ENCODE data around the gene P4HB. TPM values are rescaled to one million over a fixed set of nuclear protein-coding genes. Genes with fewer than 3 reads are reported as not detected.
A peak's percentile ranks its signal among the peaks of the same experiment; 100 is the strongest.

P4HB gene
- total RNA-seq, 1 experiment from 2014 or later: 777 TPM

DNA sequence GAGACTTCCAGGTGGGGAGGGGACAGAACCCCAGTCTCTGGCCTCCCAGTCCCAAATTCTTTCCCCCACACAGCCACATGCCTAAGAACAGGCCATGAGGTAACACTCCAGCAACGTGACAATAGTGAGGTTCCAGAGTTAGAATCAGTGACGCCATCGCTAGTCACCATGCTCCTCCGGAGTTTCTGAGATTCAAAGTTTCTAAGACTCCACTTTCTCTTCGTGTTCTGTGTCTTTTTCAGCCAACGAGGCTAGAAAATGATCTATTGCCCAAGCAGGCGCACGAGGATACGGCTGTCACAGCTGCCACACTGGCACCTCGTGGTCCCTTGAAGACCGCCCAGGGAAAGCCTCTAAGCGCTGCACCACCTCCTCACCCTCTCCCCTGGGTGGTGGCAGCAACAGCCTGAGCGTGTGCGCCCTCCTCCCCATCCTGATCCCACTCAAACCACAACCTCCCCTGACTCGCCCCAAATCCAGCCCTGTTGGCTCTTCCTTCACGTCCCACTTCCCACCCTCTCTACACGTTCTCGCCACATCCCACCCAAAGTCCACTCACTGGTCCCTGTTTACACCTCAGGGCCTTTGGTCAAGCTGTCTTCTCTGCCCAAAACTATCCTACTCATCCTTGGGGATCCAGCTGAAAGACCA is 28.3 kb downstream of the P4HB start:
- Mint-ChIP-seq H3K4me1 (ENCODE audit: low read depth, unreplicated experiment) (peaks cover 18% of the 10 kb centered on the region), H3K4me3 (ENCODE audit: low read depth, unreplicated experiment) (peak overlapping the region; percentile 79), H3K27me3 (ENCODE audit: unreplicated experiment) (no peaks in the 10 kb centered on the region), H3K36me3 (ENCODE audit: insufficient read depth, unreplicated experiment) (peaks cover 43% of the 10 kb centered on the region), H3K27ac (ENCODE audit: unreplicated experiment) (peak overlapping the region; percentile 79), H3K9me3 (ENCODE audit: low read depth, unreplicated experiment) (no peaks in the 10 kb centered on the region)
- CTCF ChIA-PET: no interaction called here
- BruUV-seq (replicated peaks): TSS peak; percentile 65
- intact Hi-C loops (cut with micrococcal nuclease; ENCODE audit: unreplicated experiment): no loop called here
- DNase-seq: no peak
- TF ChIP-seq, protein P1, sequence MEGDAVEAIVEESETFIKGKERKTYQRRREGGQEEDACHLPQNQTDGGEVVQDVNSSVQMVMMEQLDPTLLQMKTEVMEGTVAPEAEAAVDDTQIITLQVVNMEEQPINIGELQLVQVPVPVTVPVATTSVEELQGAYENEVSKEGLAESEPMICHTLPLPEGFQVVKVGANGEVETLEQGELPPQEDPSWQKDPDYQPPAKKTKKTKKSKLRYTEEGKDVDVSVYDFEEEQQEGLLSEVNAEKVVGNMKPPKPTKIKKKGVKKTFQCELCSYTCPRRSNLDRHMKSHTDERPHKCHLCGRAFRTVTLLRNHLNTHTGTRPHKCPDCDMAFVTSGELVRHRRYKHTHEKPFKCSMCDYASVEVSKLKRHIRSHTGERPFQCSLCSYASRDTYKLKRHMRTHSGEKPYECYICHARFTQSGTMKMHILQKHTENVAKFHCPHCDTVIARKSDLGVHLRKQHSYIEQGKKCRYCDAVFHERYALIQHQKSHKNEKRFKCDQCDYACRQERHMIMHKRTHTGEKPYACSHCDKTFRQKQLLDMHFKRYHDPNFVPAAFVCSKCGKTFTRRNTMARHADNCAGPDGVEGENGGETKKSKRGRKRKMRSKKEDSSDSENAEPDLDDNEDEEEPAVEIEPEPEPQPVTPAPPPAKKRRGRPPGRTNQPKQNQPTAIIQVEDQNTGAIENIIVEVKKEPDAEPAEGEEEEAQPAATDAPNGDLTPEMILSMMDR (IDR thresholded peaks at IDR 0.05; ENCODE audit: unreplicated experiment): no peak

DNA sequence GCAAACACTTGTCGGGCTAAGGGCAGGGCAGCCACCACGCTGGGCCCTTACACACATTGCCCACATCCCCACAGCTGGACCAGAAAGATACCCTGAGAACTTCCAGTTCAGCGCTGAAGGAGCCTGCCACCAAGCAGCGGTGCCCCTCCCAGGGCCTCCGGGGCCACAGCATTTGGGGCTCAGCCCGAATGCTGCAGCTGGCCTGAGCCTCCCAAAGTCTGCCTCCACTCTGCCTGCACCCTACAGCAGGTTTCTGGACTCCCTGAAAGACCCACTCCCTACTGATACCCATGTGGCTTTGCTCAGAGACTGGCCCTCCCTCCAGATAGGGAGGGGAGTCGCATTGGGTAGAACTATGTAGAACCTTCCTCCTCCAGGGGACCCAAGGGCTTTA is 28.8 kb downstream of the P4HB start:
- Mint-ChIP-seq H3K27me3 (ENCODE audit: unreplicated experiment) (no peaks in the 10 kb centered on the region), H3K9me3 (ENCODE audit: low read depth, unreplicated experiment) (no peaks in the 10 kb centered on the region), H3K27ac (ENCODE audit: unreplicated experiment) (no peak overlapping the region), H3K4me1 (ENCODE audit: low read depth, unreplicated experiment) (peaks cover 18% of the 10 kb centered on the region), H3K36me3 (ENCODE audit: insufficient read depth, unreplicated experiment) (peaks cover 43% of the 10 kb centered on the region), H3K4me3 (ENCODE audit: low read depth, unreplicated experiment) (peak overlapping the region; percentile 79)
- DNase-seq: no peak
- CTCF ChIA-PET: no interaction called here
- TF ChIP-seq, protein P1 (IDR thresholded peaks at IDR 0.05; ENCODE audit: unreplicated experiment): no peak
- intact Hi-C loops (cut with micrococcal nuclease; ENCODE audit: unreplicated experiment): no loop called here
- no TSS peak for BruUV-seq (replicated peaks)

DNA sequence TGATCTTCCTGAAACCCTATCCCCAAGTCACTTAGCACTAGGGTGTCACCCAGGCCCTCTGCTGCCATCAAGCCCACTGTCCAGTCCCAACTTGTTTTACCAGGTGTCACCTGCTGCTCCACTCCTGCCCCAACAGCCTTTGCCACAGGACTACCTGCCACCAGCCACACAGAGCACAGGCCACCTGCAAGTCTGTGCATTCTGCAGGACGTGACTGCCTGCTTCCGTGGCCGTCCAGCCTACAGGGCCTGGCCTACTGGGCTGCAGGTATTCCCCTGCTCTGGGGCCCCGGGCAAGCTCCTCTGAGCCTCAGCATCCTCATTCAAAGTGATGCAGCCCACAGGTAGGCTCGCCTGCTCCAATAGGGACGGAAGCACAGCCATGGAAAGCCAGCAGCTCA is 30.5 kb downstream of the P4HB start:
- BruUV-seq (replicated peaks): no TSS peak
- H3K27me3 Mint-ChIP-seq (ENCODE audit: unreplicated experiment): no peaks in the 10 kb centered on the region
- no peak overlapping the region for H3K4me3 Mint-ChIP-seq (ENCODE audit: low read depth, unreplicated experiment)
- intact Hi-C loops (cut with micrococcal nuclease; ENCODE audit: unreplicated experiment): no loop called here
- CTCF ChIA-PET: no interaction called here
- no peak for DNase-seq
- peaks cover 34% of the 10 kb centered on the region for H3K36me3 Mint-ChIP-seq (ENCODE audit: insufficient read depth, unreplicated experiment)
- peaks cover 27% of the 10 kb centered on the region for H3K4me1 Mint-ChIP-seq (ENCODE audit: low read depth, unreplicated experiment)
- TF ChIP-seq, protein P1 (IDR thresholded peaks at IDR 0.05; ENCODE audit: unreplicated experiment): no peak
- no peaks in the 10 kb centered on the region for H3K9me3 Mint-ChIP-seq (ENCODE audit: low read depth, unreplicated experiment)
- H3K27ac Mint-ChIP-seq (ENCODE audit: unreplicated experiment): no peak overlapping the region

DNA sequence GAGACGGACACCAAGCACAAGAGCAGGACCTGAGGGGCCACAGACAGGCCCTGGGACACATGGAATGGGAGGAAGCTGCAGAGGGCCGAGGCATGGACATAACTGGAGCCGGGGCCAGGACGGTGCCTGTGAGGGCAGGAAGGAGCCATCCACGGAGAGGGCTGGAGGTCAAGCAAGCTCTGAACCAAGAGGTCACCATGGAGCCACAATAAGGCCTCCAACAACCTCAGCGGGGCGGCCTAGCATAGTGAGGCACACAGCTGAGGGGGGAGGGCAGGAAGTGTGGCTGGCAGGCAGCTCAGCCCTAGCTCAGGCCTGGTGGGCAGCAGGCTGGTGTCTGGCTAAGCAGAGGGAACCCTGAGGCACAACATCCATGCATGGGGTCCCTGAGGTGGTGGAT is 31.7 kb downstream of the P4HB start:
- Mint-ChIP-seq H3K9me3 (ENCODE audit: low read depth, unreplicated experiment) (no peaks in the 10 kb centered on the region), H3K4me1 (ENCODE audit: low read depth, unreplicated experiment) (peaks cover 27% of the 10 kb centered on the region), H3K27ac (ENCODE audit: unreplicated experiment) (no peak overlapping the region), H3K4me3 (ENCODE audit: low read depth, unreplicated experiment) (no peak overlapping the region), H3K27me3 (ENCODE audit: unreplicated experiment) (no peaks in the 10 kb centered on the region), H3K36me3 (ENCODE audit: insufficient read depth, unreplicated experiment) (peaks cover 29% of the 10 kb centered on the region)
- CTCF ChIA-PET: interaction anchor here (0.6 kb wide), 2 partner anchors 13 to 194 kb away, joined by 4 read pairs; partner anchors contain the start of genes CENPX and LRRC45
- no TSS peak for BruUV-seq (replicated peaks)
- DNase-seq: no peak
- intact Hi-C loops (cut with micrococcal nuclease; ENCODE audit: unreplicated experiment): no loop called here
- TF ChIP-seq, protein P1 (IDR thresholded peaks at IDR 0.05; ENCODE audit: unreplicated experiment): no peak
